ENCODE data around the gene MDC1. TPM values are rescaled to one million over a fixed set of nuclear protein-coding genes. Genes with fewer than 3 reads are reported as not detected.

Gene MDC1
- total RNA-seq, 4 donors from 2014 or later = 2.4 to 7.4 (median 7.0) TPM

Small RNAs within 50 kb of the gene (small RNA-seq; reads per million reads assigned to genes)
- gene RF00019 (0 reads per million in 4 donors), gene RN7SL353P (0 reads per million in 4 donors)

Other genes starting within 250 kb of the MDC1 start
- gene HLA-E, start 227.8 kb downstream of the MDC1 start, total RNA-seq = 100 to 1,000 TPM; 263 to 597 (median 356) TPM
- gene GNL1, start 160.8 kb downstream of the MDC1 start, total RNA-seq = 10 to 100 TPM; 12.7 to 37.2 (median 20.5) TPM
- 10 to 100 TPM in 1 of 4 donors, 1 to 10 TPM in 3; 3.2 to 11.6 (median 5.8) TPM for gene PRR3, start 160.0 kb downstream of the MDC1 start, total RNA-seq
- 10 to 100 TPM; 31.0 to 42.3 (median 36.0) TPM for gene ABCF1, start 145.8 kb downstream of the MDC1 start, total RNA-seq
- 10 to 100 TPM; 24.2 to 32.6 (median 25.9) TPM for gene PPP1R10, start 100.0 kb downstream of the MDC1 start, total RNA-seq
- 10 to 100 TPM; 31.0 to 56.3 (median 40.6) TPM for gene MRPS18B, start 99.4 kb downstream of the MDC1 start, total RNA-seq
- gene ATAT1, start 90.4 kb downstream of the MDC1 start, total RNA-seq = 1 to 10 TPM; 5.0 to 6.7 (median 6.3) TPM
- 10 to 100 TPM in 3 of 4 donors, 1 to 10 TPM in 1; 8.3 to 17.5 (median 12.7) TPM for gene C6orf136, start 70.1 kb downstream of the MDC1 start, total RNA-seq
- gene DHX16, start 44.3 kb downstream of the MDC1 start, total RNA-seq = 10 to 100 TPM; 11.4 to 26.6 (median 24.4) TPM
- gene PPP1R18, start 30.6 kb downstream of the MDC1 start, total RNA-seq = 10 to 100 TPM in 3 of 4 donors, 1 to 10 TPM in 1; 9.8 to 22.2 (median 17.4) TPM
- 1 to 10 TPM; 3.8 to 7.4 (median 6.7) TPM for gene NRM, start 26.3 kb downstream of the MDC1 start, total RNA-seq
- gene TUBB, start 3.1 kb upstream of the MDC1 start, total RNA-seq = 100 to 1,000 TPM; 151 to 351 (median 255) TPM
- 10 to 100 TPM; 46.7 to 88.8 (median 64.4) TPM for gene FLOT1, start 25.4 kb upstream of the MDC1 start, total RNA-seq
- gene IER3, start 27.3 kb upstream of the MDC1 start, total RNA-seq = 10 to 100 TPM; 41.4 to 87.9 (median 66.0) TPM
- 100 to 1,000 TPM; 131 to 261 (median 140) TPM for gene DDR1, start 167.2 kb upstream of the MDC1 start, total RNA-seq
- gene GTF2H4, start 190.9 kb upstream of the MDC1 start, total RNA-seq = 10 to 100 TPM; 10.3 to 26.7 (median 12.4) TPM
- gene VARS2, start 197.0 kb upstream of the MDC1 start, total RNA-seq = 10 to 100 TPM; 23.5 to 61.9 (median 33.0) TPM
- gene SFTA2, start 214.9 kb upstream of the MDC1 start, total RNA-seq = 10 to 100 TPM in 1 of 4 donors, 1 to 10 TPM in 3; 2.0 to 31.7 (median 6.4) TPM
- gene MUCL3, start 223.7 kb upstream of the MDC1 start, total RNA-seq = 1 to 10 TPM in 2 of 4 donors, under 1 TPM in 2; 0.21 to 8.3 (median 2.4) TPM

Measured in esophagus squamous epithelium (tissue), 4 donors.